Suprapubic skin (tissue), 4 donors: Measurements from ENCODE around the gene RPLP2.

Experiments
- POLR2A ChIP-seq, 2 donors: fragments of 450-650 bp; IDR thresholded peaks; one replicate each; pipeline ENCODE4 v1.6.1; 2017; ENCODE audit warnings: antibody characterized with exemption in 2 of 2, mild to moderate bottlenecking in 2 of 2, moderate library complexity in 2 of 2
- POLR2AphosphoS5 ChIP-seq, 3 donors: sonication (generic); formaldehyde crosslinking; IDR thresholded peaks; one replicate each; pipeline ENCODE4 v1.6.1; 2017; ENCODE audit warnings: antibody characterized with exemption in 3 of 3
- TF ChIP-seq, protein P1 (sequence below), 2 donors: fragments of 200-600 bp in 1 of 2; fragments of 450-650 bp in 1 of 2; sonication (generic) in 1 of 2; IDR thresholded peaks; one replicate each; pipeline ENCODE4 v1.5.1; 2016 to 2019; ENCODE audit warnings: antibody characterized with exemption in 2 of 2, mild to moderate bottlenecking in 1 of 2, moderate library complexity in 1 of 2

GRCh38 chr11:760236-760635, 49.5 kb upstream of the RPLP2 start:
- TF ChIP-seq, protein P1, sequence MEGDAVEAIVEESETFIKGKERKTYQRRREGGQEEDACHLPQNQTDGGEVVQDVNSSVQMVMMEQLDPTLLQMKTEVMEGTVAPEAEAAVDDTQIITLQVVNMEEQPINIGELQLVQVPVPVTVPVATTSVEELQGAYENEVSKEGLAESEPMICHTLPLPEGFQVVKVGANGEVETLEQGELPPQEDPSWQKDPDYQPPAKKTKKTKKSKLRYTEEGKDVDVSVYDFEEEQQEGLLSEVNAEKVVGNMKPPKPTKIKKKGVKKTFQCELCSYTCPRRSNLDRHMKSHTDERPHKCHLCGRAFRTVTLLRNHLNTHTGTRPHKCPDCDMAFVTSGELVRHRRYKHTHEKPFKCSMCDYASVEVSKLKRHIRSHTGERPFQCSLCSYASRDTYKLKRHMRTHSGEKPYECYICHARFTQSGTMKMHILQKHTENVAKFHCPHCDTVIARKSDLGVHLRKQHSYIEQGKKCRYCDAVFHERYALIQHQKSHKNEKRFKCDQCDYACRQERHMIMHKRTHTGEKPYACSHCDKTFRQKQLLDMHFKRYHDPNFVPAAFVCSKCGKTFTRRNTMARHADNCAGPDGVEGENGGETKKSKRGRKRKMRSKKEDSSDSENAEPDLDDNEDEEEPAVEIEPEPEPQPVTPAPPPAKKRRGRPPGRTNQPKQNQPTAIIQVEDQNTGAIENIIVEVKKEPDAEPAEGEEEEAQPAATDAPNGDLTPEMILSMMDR (IDR thresholded peaks at IDR 0.05): no peak
- TF ChIP-seq POLR2AphosphoS5 (IDR thresholded peaks at IDR 0.05): no peak
- no peak for TF ChIP-seq POLR2A (IDR thresholded peaks at IDR 0.05)
